ENCODE measurements around the gene NR2C2.

NR2C2 gene

DNA sequence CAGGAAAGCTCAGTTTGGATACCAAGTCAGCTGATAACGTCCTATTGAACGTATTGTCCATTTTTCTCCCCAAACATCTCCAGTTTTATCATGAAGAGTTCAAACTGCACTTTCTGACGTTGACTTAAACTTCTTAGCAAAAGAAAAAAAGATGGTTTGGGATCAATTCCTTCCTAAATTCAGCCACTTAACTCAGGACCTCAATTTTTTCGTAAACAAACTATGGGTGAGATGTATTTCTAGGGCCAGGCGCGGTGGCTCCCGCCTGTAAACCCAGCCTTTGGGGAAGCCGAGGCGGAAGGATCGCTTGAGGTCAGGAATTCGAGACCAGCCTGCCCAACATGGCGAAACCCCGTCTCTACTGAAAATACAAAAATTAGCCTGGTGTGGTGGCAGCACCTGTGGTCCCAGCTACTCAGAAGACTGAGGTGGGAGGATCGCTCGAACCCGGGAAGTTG, 118.2 kb downstream of the NR2C2 start:
- no peak for DNase-seq

GRCh38 chr3:15066467-15066866, 119.1 kb downstream of the NR2C2 start:
- no peak for DNase-seq

GRCh38 chr3:15069441-15069840, 122.1 kb downstream of the NR2C2 start:
- DNase-seq = no peak

GRCh38 chr3:15071699-15072098, 124.3 kb downstream of the NR2C2 start:
- DNase-seq = no peak

- no peak for DNase-seq
These were observed 127.1 kb downstream of the NR2C2 start for GRCh38 chr3:15074500-15074899.

DNA sequence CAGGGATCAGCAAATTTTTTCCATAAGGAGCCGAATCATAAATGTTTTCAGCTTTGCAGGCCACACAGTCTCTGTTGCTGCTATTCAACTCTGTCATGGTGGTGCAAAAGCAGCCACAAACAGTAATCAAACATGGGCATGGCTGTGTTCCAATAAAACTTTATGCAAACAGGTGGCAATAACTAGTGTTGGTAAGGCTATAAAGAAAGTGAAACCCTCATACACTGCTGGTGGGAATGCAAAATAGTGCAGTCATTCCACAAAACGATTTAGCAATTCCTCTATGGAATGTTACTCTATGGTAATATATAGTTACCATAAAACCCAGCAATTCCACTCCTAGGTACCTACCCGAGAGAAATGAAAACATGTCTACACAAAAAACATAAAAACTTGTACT, 131.7 kb downstream of the NR2C2 start:
- DNase-seq = no peak

- DNase-seq = no peak
These were observed 134.7 kb downstream of the NR2C2 start for GRCh38 chr3:15081960-15082664.

DNA sequence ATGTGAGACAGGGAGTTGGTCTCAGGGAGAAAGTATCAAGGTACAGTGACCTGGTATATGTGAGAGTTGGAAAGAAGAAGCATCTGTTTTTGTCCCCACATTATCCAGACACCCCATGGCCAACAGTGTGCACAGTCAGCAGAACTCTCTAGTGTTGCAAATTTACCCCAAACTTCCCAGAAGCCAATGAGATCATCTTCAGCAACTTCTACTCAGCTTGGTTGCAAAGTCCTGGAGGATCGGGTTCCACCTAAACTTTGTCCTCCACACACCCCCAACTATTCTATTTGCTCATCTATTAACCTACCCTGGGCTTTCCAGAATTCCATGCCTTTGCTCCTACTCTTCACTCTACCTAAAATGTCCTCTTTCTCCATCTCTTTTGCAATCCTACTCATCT, 135.9 kb downstream of the NR2C2 start:
- no peak for DNase-seq

- no peak for DNase-seq
These were observed 138.9 kb downstream of the NR2C2 start for GRCh38 chr3:15086263-15086662.

- no peak for DNase-seq
These were observed 139.3 kb downstream of the NR2C2 start for GRCh38 chr3:15086699-15087098.

- no peak for DNase-seq
These were observed 141.8 kb downstream of the NR2C2 start for GRCh38 chr3:15089201-15089600.

GRCh38 chr3:15091575-15091974, 144.2 kb downstream of the NR2C2 start:
- no peak for DNase-seq

GRCh38 chr3:15092686-15093085, 145.3 kb downstream of the NR2C2 start:
- no peak for DNase-seq

- DNase-seq = no peak
These were observed 146.9 kb downstream of the NR2C2 start for GRCh38 chr3:15094187-15094875.

DNA sequence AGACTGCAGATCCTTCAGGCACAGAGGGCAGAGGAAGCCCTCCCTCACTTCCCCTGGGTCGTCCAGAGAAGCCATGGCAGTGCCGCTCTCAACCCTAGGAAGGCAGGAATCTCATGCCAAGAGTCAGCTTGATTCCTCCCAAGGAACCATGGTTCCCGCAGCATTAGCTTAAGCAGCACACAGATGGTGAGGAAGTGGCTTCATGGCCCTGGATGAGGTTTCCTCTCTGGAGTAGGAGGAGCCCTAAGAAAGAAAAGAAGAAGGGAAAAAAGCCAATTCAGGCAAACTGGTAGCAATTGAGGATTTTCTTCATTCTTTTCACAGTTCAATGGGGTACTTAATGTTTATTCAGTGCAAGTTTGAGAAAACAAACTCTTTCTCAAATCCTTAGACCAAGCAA, 148.7 kb downstream of the NR2C2 start:
- no peak for DNase-seq

GRCh38 chr3:15097891-15098290, 150.5 kb downstream of the NR2C2 start:
- no peak for DNase-seq
